ENCODE data around the gene MTA1. TPM values are rescaled to one million over a fixed set of nuclear protein-coding genes. Genes with fewer than 3 reads are reported as not detected.

MTA1 gene
- total RNA-seq, 1 donor from 2014 or later, result 95.2 TPM

DNA sequence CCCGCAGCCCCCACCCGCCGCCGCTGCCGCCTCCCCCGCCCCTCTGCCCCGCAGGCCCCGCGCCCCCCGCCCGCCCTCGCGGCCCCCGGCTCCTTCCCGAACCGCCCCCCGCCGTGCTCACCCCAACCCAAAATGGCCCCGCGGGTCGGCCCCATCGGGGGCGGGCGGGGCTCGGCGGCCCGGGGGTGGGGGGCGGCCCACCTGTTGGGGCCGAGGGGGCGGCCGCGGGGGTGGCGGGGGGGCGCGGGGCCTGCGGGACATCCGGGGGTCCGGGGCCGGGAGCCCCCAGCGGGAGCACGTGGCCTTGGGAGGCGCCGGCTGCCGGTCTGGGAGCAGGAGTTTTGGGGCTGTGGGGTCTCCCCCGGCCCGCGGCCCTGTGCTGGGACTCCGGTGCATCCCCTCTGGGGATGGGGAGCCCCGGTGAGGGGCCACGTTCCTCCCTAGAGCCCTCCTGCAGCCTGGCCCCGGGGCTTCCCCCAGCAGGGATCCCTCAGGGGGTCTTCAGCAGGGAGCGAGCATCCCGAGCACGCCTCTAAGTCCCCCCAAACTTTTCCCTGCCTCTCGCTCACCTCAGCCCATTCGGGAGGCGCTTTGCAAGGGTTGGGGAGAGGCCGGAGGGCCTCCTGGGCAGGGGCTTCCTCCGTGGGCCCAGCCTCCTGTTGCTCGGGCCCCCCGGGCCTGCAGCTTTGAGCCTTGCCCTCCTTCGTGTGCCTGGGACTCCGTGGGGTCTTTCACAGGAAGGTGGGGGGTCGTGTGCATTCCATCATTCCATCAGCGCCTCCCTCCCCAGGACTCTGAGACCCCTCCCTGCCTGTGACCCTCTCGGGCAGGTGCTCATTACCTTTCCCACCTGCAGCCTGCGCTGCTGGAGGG, 710 bp downstream of the MTA1 start:
- DNase-seq (ENCODE audit: low spot score) (no peak), ATAC-seq (peak; percentile 5)
- intact Hi-C loops (cut with DNase I), result no loop called here

DNA sequence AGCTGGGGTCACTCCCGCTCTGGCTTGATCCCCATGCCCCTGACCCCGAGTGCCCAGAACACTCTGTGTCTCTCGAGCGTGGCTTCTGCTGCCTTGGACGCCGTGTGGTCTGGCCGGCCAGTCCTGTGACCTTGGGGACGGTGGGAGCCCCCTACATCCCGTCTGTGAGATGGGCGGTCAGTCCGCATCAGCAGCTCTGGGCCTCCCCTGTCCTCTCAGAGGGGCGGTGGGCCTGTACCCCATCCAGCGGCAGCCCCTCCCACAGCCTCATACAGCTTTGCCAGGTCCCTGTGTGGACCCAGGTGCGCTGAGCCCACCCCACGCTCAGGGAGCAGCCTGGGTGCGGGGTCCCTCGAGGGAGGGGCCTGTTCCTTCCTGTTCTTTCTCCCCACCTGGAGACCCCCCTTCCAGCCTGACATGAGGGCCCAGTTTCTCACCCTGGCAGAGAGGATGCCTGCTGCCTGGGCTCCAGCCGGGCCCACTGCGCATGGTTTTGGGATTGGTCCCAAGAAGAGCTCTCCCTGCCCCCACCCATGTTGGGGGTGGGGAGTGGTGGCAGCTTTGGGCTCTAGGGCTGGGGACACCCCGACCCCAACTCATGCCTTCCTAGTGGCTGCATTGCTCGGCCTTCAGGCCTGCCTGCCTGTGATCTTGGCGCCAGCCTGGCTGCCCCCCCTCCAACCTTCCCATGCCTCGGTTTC, 1.5 kb downstream of the MTA1 start:
- ATAC-seq (peak; percentile 16), DNase-seq (ENCODE audit: low spot score) (no peak)
- intact Hi-C loops (cut with DNase I), result no loop called here

DNA sequence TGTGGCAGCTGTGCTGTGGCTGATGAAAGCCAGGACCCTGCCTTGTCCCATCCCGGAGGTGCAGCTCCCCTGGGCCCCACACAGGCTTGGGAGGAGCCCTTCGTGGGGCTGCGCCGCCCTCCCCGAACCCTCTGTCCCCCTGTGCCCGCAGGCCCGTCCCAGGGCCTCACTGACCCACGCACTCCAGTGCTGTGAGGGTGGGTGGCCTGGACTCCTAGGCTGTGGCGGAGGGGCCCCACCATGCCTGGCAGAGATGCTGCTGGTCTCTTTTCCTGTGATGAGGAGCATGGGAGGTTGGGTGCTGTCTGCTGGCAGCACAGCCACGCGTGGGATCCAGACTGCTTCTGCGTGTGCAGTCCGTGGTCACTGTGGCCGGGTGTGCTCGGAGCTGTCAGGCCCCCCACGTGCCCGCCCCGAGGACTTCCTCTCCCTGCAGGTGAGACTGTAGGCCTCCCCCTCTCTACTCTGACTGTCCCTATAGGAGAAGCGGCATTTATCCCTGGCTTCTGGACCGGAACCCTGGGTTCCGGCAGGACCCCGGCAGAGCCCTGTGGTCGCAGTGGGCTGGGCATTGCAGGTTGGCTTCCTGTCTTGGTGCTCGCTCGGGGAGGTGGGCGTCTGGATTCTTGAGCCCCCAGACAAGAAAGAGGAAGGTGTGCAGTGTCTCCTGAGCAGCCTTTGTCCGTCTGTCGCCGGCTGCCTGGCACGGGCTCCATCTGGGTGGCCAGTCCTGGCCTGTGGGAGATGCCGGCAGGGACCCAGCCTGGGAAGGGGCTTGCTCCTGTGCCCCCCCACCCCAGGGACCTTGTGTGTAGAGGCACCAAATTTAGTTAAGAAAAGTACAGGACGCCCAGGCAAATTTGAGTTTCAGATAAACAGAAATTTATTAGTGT, 2.3 kb downstream of the MTA1 start:
- no peak for ATAC-seq
- DNase-seq (ENCODE audit: low spot score), result no peak
- intact Hi-C loops (cut with DNase I), result no loop called here

DNA sequence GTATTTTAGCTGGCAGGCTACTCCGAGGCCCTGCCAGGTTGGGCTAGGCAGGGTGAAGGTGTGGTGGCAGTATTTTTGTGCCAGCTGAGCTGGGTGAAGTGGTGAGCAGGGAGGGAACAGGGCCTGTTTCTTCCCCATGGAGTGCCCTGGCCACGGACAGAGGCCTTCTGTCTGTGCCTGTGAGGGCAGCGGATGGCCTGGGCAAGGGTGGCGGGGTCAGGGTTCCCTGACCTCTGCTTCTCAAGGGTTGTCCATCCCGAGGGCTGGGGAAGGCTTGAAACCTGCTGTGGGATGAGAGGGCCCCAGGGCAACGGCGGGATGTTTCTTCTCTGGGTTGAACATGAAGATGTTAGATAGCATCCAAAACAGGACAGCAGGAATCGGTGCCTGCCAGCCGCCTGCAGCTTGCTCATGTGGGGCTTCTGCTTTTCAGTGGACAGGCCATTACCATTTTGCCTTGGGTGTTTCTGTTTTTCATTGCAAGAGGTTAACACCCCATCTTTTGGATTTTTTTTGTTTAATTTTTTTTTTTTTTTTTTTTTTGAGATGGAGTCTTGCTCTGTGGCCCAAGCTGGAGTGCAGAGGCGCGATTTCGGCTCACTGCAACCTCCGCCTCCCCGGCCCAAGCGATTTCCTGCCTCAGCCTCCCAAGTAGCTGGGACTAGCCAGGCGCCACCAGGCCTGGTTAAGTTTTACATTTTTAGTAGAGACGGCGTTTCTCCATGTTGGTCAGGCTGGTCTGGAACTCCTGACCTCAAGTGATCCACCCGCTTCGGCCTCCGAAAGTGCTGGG, 3.3 kb downstream of the MTA1 start:
- ATAC-seq, result no peak
- intact Hi-C loops (cut with DNase I), result no loop called here
- DNase-seq (ENCODE audit: low spot score), result no peak

DNA sequence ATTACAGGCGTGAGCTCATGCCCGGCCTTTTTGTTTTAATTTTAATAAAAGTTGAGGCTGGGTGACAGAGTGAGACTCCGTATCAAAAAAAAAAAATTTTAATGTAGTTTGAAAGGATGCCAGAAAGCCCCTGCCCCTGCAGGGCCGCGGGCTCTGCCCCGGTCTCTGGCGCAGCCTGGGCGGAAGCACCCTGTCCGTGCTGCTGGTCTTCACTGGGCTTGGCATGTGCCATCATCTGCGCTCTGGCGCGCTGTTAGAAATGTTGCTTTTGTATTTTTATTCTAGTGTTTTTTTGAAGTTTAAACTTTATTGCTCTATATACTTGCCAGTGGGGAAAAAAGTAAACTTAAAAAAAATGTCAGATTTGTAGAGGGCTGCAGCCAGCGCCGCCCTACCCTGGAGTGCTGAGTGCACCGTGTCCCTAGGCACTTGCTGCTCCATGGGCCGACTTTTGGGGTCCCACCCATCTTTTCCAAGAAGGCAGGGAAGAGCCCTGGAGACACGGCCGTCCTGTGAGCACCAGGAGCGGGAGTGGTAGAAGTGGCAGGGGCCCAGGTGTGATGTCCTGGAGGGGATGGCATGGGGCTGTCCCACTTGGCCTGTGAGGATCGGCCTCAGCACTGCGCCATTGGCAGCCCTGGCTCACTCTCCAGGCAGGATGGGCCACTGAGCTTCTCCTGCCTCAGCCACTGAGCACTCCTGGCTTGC, 4.0 kb downstream of the MTA1 start:
- no peak for ATAC-seq
- intact Hi-C loops (cut with DNase I), result no loop called here
- DNase-seq (ENCODE audit: low spot score), result no peak

DNA sequence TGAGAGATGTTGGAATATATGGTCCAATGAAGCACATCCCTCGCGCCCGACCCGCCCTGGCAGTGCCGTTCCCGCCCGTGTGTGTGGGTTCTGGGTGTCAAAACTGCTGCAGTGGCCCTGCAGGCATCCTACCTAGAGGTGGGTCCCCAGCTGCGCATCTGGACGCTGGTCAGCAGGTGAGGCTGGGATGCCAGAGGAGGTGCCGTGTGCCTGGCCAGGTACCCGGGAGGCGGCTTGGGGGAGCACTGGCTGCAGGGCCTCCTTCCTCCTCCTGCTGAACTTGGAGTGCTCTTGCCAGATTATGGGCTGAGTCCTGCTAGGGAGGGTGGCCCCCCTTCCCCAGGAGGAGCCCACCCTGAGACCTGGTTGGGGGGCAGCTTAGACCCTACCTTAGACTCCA, 5.2 kb downstream of the MTA1 start:
- DNase-seq (ENCODE audit: low spot score), result no peak
- intact Hi-C loops (cut with DNase I), result no loop called here
- no peak for ATAC-seq

DNA sequence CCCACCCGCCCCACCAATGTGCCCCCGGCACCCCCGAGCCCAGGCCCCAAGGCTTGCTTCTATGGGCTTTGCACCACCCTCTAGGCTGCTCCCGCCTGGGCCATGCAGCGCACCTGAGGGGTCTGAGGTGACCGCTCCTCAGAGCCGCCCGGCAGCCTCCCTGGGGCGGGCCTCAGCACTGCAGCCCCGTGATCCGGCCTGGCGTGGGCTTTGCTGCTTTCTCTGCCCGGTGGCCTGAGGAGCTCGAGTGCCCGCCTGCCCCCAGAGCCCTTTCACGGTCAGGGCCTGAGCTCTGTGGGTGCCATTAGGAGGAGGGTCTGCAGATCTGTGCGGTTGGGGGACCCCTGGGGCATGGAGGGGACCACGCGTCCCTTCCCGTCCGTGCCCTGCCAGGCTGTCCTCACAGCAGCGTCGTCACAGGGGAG, 6.2 kb downstream of the MTA1 start:
- intact Hi-C loops (cut with DNase I), result no loop called here
- DNase-seq (ENCODE audit: low spot score) (no peak), ATAC-seq (no peak)

DNA sequence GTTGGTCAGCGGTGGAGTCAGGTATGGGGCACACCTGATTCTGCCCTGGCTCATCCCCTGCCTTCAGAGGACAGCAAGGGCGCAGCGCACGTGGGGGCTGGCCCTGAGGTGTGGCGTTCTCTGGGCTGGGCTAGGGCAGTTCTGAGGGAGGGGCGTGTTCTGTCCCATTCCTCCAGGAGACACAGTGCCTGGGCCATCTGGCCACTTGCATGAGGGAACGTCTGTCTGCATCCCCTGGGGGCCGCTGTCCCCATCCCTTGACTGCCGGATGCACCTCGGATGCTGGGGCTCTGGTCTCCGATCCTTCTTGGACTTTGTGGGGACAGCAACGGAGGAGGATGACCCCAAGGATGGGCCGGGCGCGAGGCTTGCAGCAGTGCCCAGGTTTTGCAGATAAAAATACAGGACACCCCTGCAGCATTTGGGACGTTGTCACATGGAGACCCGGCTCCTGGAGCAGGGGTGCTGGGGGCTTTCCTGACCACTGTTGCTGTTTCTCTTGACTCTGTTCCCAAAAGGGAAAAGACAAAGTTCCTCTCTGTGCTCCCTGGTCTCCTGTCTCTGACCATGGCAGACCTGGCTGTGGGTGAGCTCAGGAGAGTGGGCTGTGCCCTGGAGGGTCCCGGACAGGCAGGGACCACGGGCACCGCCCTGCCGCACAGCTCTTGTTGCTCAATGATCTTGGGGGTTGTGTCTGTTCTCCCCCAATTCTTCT, 6.9 kb downstream of the MTA1 start:
- intact Hi-C loops (cut with DNase I), result no loop called here
- ATAC-seq (no peak), DNase-seq (ENCODE audit: low spot score) (no peak)

DNA sequence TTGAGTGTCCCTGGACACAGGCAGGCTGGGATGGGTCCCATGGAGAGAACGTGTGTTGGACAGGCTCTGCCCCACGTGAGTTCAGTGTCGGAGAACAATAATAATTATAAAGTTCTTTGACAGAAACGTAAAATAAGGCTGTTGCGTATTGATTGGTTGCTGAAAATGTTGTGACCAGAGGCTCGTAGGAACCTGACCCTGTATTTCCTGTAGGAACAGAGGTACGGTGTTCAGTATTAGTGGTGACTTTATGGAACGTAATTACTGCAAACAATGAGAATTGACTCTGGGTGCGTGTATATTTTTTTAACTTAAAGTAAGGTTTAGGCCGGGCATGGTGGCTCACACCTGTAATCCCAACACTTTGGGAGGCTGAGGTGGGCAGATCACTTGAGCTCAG, 7.8 kb downstream of the MTA1 start:
- intact Hi-C loops (cut with DNase I), result no loop called here

DNA sequence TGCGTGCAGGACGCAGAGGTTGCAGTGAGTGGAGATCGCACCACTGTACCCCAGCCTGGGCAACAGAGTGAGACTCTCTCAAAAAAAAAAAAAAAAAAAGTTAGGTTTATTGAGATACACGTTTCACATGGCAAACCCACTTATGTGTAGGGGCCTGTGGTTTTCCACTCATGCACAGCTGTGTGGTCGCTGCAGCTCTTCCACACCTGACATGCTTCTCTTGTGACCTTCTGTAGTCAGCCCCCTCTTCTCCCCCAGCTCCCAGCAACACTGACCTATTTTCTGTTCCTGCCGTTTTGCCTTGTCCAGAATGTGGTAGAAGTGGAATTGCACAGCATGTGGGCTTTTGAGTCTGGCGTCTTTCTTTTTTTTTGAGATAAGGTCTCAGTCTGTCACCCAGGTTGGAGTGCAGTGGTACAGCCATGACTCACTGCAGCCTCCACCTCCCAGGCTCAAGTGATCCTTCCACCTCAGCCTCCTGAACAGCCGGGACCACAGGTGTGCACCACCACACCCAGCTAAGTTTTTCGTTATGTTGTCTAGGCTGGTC, 8.4 kb downstream of the MTA1 start:
- ATAC-seq (no peak), DNase-seq (ENCODE audit: low spot score) (no peak)
- intact Hi-C loops (cut with DNase I), result no loop called here

More for the DNA sequence above, 7.8 kb downstream of the MTA1 start:
- no peak for DNase-seq (ENCODE audit: low spot score)
- ATAC-seq, result no peak

DNA sequence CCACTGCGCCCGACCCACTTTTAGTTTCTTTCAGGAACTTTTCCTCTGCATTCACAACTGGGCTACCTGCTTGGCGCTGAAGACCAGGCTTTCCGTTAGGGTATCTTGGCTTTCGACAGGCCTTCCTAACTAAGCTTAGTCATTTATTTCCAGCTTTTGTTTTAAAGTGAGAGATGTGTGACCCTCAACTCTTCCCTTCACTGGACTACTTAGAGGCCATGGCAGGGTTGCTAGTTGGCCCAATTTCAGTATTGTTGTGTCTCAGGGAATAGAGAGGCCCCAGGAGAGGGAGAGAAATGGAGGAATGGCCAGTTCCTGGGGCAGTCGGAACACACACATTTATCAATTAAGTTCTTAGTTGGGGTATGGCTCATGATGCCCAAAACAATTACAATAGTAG, 10.4 kb downstream of the MTA1 start:
- DNase-seq (ENCODE audit: low spot score) (no peak), ATAC-seq (no peak)
- intact Hi-C loops (cut with DNase I), result no loop called here

DNA sequence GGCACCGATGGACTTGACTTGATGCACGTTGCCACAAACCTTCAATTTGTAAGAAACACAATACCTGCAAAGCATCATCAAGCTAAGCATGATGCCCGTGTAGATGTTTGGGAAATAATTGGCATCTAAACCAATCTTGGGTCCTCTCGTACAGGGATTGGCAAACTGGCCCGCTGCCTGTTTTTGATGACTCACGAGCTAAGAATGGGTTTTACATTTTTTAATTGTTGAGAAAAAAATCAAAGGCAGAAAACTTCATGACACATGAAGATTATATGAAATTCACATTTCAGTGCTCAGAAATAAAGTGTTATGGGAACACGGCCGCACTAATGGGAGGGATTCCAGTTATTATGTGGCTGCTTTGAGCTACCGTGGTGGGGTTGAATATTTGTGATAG, 10.9 kb downstream of the MTA1 start:
- ATAC-seq (no peak), DNase-seq (ENCODE audit: low spot score) (no peak)
- intact Hi-C loops (cut with DNase I), result no loop called here

DNA sequence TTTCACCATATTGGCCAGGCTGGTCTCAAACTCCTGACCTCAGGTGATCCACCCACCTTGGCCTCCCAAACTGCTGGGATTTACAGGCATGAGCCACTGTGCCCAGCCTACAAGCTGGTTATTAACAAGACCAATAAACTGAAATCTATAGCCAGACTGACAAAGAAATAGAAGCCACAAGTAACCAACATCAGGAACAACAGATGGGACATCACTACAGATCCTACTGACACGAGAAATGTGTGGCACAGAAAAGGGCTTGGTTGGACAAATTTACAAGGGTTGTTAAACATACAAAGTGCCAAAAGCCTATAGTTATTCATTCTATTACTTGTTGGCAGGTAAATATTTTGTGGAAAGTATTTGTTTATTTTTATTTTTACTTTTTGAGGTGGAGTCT, 11.6 kb downstream of the MTA1 start:
- no peak for DNase-seq (ENCODE audit: low spot score)
- no peak for ATAC-seq
- intact Hi-C loops (cut with DNase I), result no loop called here

DNA sequence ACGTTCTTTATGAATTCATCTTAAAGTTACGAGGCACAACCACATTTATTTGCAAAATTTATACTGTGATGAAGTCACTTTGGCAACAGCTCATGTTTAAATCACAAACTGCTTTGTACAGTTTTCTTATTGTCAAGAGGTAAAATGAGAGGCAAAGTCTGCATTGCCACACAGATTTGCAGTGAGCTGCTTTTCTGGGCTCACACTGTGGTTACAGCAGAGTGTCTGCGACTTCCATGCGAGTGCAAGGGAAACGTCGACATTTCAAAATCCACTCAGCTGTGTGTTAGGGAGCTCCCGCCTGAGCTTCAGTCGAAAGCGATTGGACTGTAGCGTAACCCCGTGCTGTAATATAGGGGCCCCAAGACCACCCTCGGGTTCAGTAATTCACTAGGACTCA, 13.0 kb downstream of the MTA1 start:
- intact Hi-C loops (cut with DNase I), result no loop called here
- no peak for ATAC-seq
- no peak for DNase-seq (ENCODE audit: low spot score)

DNA sequence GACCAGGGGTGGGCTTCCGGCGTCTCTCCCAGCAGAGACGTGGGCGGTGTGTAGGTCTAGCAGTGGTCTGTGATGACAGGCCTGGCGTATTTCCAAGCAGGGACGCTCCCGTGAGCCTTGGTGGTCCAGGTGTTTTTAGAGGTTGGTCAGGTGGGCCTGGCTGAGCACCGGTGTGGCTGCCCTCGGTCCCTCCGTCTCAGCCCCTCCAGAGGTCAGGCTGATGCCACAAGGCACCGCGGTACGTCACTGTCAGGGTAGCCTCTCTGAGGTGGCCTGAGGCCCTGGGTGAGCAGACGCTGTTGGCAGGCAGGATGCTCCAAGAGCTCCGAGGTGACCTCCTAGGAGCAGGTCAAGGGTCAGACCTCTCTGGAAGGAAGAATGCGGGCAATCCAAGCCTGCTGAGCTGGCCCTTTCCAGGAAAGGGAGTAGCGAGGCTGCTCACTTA, 13.6 kb downstream of the MTA1 start:
- ATAC-seq (peak; percentile 39), DNase-seq (ENCODE audit: low spot score) (no peak)
- intact Hi-C loops (cut with DNase I), result no loop called here

DNA sequence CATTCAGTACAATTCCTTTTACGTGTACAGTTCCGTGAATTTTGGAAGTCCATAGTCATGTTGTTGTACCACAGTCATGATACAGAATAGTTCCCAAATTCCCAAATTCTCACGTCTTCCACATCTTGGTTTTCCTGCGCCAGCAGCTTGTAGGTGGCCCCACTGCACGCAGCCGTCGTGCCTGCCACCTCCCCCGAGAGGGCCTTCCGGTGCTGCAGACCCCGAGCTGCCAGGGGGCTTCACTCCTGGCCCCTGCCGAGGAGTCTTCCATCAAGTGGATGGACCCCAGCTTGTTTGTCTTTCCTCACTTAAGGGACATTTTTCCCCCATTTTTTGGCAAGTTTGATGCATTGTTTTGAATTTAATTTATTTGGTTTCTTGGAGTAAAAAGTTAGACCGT, 16.8 kb downstream of the MTA1 start:
- no peak for ATAC-seq
- intact Hi-C loops (cut with DNase I), result no loop called here
- DNase-seq (ENCODE audit: low spot score), result no peak
